ENCODE results near the gene TMEM25.
A peak's percentile ranks its signal among the peaks of the same experiment; 100 is the strongest.
"Not testable (repeated sequence)": the region's sequence is repeated elsewhere in the genome, so short reads cannot be mapped to it uniquely, and the experiment has no call there.

Gene TMEM25

GRCh38 chr11:118530683-118531596 lies at the start of gene TMEM25:
Gene TMEM25 (plus strand): TSS chr11:118531192. CDS start chr11:118531802, 610 bp downstream.
- peak; percentile 62 for DNase-seq (ENCODE audit: low spot score)

DNA sequence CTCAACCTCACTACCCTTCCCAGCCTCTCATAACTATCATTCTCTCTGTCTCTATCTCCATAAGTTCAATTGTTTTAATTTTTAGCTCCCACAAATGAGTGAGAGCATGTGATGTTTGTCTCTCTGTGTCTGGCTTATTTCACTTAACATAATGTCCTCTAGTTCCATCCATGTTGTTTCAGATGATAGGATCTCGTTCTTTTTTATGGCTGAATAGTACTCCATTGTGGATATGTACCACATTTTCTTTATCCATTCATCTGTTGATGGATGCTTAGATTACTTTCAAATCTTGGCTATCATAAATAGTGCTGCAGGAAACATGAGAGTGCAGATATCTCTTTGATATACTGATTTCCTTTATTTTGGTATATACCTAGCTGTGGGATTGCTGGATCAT lies 49.8 kb upstream of the TMEM25 start:
- DNase-seq (ENCODE audit: low spot score): not testable (repeated sequence)

GRCh38 chr11:118484405-118484804 lies 46.6 kb upstream of the TMEM25 start:
- DNase-seq (ENCODE audit: low spot score): no peak

GRCh38 chr11:118485273-118485672 lies 45.7 kb upstream of the TMEM25 start:
- DNase-seq (ENCODE audit: low spot score): no peak

DNA sequence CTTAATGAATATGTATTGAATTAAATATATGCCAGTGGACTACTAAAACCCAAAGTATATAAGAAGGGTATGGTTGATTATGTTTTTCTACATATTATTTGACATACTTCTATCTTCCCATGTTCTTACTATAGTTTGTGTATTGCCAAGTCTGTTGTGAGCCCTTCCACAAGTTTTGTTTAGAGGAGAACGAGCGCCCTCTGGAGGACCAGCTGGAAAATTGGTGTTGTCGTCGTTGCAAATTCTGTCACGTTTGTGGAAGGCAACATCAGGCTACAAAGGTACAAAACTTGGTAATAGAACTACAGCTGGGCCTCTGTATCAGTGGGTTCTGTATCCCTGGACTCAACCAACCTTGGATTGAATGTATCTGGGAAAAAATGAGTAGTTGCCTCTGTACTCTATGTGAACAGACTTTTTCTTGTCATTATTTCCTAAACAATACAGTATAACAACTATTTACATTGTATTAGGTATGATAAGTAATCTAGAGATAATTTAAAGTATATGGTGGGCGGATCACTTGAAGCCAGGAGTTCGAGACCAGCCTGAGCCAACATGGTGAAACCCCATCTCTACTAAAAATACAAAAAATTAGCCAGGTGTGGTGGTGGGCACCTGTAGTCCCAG lies 42.4 kb upstream of the TMEM25 start:
- DNase-seq (ENCODE audit: low spot score): peak; percentile 77

- no peak for DNase-seq (ENCODE audit: low spot score)
These were observed 40.0 kb upstream of the TMEM25 start for GRCh38 chr11:118491041-118491440.

GRCh38 chr11:118497831-118498230 lies 33.2 kb upstream of the TMEM25 start:
- peak; percentile 57 for DNase-seq (ENCODE audit: low spot score)

GRCh38 chr11:118503216-118503615 lies 27.8 kb upstream of the TMEM25 start:
- DNase-seq (ENCODE audit: low spot score): no peak

DNA sequence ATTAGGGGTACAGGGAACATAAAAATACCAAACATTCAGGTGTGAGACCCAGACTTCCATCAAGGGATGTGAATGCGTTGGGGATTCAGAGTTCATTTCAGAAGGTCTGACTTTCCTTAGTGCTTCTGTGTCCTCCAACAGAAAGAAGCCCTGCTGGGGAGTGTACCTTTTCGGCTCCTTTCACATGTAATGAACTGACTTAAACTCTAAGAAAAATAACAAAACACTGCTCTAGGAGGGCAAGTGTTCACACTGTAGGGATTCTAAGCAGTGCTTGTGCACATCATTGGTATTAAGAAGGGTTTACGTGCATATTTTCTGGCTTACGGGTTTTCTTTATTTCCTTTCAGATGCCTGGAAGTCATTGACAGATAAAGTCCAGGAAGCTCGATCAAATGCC lies 19.4 kb upstream of the TMEM25 start:
- no peak for DNase-seq (ENCODE audit: low spot score)

GRCh38 chr11:118514103-118514502 lies 16.9 kb upstream of the TMEM25 start:
- DNase-seq (ENCODE audit: low spot score): no peak

GRCh38 chr11:118519549-118519948 lies 11.4 kb upstream of the TMEM25 start:
- DNase-seq (ENCODE audit: low spot score): no peak

- no peak for DNase-seq (ENCODE audit: low spot score)
These were observed 9.1 kb upstream of the TMEM25 start for GRCh38 chr11:118521892-118522311.

DNA sequence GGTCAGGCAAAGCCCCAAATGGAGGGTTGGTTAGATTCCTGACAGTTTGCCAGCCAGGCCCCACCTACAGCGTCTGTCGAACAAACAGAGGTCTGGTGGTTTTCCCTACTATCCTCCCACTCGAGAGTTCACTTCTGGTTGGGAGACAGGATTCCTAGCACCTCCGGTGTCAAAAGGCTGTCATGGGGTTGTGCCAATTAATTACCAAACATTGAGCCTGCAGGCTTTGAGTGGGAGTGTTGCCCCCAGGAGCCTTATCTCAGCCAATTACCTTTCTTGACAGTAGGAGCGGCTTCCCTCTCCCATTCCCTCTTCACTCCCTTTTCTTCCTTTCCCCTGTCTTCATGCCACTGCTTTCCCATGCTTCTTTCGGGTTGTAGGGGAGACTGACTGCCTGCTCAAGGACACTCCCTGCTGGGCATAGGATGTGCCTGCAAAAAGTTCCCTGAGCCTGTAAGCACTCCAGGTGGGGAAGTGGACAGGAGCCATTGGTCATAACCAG lies 8.4 kb upstream of the TMEM25 start:
- peak; percentile 47 for DNase-seq (ENCODE audit: low spot score)

DNA sequence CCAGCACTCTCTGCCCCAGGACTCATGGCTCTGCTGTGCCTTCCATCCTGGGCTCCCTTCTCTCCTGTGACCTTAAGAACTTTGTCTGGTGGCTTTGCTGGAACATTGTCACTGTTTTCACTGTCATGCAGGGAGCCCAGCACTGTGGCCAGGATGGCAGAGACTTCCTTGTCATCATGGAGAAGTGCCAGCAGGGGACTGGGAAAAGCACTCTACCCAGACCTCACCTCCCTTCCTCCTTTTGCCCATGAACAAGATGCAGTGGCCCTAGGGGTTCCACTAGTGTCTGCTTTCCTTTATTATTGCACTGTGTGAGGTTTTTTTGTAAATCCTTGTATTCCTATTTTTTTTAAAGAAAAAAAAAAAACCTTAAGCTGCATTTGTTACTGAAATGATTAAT lies 6.6 kb upstream of the TMEM25 start:
- no peak for DNase-seq (ENCODE audit: low spot score)

GRCh38 chr11:118524757-118525470 lies 6.1 kb upstream of the TMEM25 start:
- no peak for DNase-seq (ENCODE audit: low spot score)

- no peak for DNase-seq (ENCODE audit: low spot score)
These were observed 4.3 kb upstream of the TMEM25 start for GRCh38 chr11:118526688-118527087.

DNA sequence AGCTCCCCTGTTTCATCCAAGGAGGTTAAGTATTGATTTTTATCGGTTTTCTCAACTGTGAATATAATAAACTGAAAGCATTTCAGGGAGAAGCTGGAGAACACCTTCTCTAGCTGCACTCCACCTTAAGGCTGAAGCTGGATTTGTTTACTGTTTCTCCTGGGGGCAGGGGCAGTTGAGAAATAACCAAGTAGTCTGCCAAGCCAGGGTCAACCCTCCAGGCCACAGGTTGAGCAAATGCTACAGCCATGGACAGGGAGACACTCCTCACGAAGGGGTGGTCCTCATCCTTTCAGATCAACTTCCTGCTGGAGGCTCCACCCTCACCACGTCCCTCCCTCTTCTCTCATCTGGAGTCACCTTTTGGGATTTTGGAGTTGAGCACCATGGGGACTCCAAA lies 3.9 kb upstream of the TMEM25 start, which contains the start of gene TTC36:
TTC36 (plus strand) TSS at position 366 of the 400 bp plus-strand sequence; CDS start at position 387, 21 bp downstream.
- no peak for DNase-seq (ENCODE audit: low spot score)

GRCh38 chr11:118528511-118528910 lies 2.5 kb upstream of the TMEM25 start:
- no peak for DNase-seq (ENCODE audit: low spot score)

DNA sequence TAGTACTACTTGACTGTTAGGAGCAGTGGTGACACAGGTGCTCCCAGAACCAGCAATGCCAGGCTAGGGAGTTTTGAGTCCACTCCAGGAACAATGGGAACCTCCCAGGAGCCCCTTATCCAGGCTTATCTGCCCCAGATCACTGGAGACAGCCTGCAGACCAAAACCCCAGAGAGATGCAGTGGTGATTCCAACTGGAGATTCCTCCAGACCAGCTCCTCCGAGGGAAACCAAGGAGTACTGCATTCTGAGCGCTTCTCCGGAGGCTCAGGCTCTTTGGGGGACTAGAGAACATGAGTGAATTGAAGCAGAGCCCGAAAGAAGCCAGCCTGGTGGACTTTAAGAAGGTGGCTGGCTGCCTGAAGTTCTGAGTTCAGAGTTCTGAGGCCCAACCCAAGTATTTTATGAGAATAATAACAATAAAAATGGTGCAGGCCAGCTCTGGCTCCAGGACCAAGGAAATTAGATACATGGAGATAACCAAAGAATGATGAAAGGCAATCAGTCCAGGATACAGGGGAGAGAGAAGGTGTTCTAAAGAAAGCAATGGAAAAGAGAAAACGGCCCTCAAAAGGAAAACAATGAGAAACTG lies 1.3 kb upstream of the TMEM25 start:
- no peak for DNase-seq (ENCODE audit: low spot score)

DNA sequence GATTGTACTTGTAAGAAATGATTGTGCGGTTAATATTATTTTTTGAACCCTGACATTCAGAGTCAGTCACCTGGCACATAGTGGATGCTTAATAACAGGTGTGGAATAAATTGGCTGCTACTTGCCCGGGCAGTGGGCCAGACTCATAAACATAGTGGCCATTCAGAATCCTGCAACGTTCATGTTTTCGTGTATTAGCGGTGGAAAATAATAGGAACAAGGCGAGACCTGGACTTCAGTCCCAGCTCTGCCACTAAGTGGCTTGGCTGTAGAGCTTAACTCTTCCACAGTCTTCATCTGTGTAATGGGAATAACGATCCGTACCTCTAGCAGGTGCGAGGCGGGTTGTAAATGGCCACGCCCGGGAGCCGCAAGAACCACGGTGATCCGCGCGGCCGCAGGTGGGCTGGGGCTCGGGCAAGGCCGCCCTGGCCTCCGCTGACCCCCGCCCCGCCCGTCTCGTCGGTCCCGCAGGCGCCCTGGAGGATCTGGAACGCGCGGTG lies 761 bp upstream of the TMEM25 start:
- DNase-seq (ENCODE audit: low spot score): no peak

DNA sequence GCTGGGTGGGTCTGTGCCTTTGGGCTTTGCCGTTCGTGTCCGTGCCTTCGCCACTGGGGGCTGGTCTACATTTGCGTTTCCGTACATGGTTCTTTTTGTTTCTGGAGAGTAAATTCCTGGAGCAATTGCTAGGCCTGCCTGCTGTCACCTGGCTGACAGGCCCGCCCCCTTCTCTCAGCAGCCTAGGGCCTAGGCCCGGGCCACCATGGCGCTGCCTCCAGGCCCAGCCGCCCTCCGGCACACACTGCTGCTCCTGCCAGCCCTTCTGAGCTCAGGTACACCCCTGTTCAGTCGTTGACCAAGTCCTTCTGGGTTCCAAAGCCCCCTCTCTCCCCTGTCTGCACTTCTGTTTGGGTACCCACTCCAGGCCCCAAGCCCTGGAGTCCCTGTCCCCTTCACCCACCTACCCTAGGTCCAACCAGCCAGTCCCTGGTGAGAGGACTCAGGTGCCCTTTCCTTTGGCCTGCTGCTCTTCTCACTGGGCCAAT lies 649 bp downstream of the TMEM25 start:
- DNase-seq (ENCODE audit: low spot score): no peak

- no peak for DNase-seq (ENCODE audit: low spot score)
These were observed 1.1 kb downstream of the TMEM25 start for GRCh38 chr11:118532091-118532490.

All from AG08395 (cell line).